HPDE6-E6E7 (cell line): ENCODE measurements around the gene MCRIP1.
A peak's percentile ranks its signal among the peaks of the same experiment; 100 is the strongest.

ENCODE experiments used
- DNase-seq: peaks from one replicate; pipeline ENCODE4 v3.0.0; 2011; ENCODE audit warnings: missing footprints; ENCODE audit errors: extremely low spot score

Gene MCRIP1

DNA sequence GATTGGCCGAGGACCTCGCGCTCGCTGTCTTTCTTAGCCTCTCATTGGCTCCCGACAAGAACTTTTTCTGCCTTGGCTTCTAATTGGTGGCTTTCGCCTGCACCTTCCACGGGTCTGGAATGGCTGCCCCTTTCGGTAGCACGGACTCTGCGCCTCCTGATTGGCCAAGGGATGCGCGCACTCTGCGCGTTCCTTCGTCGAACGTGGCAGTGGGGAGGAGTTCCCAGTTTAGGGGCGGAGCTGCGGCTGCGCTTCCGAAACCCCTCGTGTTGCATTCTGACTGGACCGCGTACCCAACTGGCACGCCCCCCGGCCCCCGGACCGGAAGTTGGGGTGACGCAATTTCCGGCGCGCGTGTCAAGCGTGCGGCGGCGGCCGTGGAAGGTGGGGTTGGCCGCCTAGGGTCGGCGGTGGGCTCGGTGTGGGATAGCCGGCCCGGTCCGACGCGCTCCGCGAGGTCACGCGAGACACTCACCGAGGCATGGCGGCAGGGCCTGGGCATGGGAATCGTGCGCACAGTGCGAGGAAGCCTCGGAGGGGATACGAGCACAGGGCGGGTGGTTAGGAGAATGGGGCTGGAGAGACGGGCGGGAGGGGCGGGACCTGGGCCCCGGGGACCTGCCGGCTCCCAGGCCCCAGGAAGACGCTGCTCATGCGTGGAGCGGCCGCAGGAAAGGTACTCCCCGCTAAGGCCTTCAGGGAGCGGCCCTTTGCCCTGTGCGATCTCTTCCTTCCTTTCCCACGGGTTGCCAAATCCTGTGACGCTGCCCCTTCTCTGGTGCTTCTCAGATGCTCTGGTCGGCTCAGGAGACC, 27.9 kb upstream of the MCRIP1 start:
- peak; percentile 100 for DNase-seq

GRCh38 chr17:81859906-81860755, 27.0 kb upstream of the MCRIP1 start, which contains the start of gene P4HB:
P4HB (minus strand) TSS chr17:81860535; CDS start chr17:81860471, 64 bp downstream.
- DNase-seq, result no peak

GRCh38 chr17:81858967-81859905, 26.1 kb upstream of the MCRIP1 start:
- no peak for DNase-seq

GRCh38 chr17:81858170-81858966, 25.3 kb upstream of the MCRIP1 start:
- no peak for DNase-seq

- no peak for DNase-seq
Observed at GRCh38 chr17:81854974-81855774, 22.1 kb upstream of the MCRIP1 start.

DNA sequence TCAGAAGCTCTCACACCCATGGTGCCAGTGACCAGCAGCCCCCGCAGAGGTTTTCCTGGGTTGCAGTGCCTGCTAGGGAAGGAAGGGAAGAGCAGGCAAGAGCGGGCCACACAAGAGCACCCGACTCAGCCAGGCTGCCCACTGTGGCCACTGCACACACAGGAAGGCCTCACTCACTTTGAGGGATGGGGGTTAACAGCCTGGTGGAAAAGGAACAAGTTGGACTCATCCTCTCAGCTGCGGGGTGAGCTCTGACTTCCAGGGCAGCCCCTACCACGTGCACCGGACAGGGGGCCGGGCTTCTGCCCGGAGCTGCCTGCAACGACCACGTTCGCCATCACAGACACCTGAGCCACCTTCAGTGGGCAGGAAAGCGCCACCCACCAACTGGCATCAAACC, 19.1 kb upstream of the MCRIP1 start:
- no peak for DNase-seq

GRCh38 chr17:81851423-81851822, 18.3 kb upstream of the MCRIP1 start:
- no peak for DNase-seq

DNA sequence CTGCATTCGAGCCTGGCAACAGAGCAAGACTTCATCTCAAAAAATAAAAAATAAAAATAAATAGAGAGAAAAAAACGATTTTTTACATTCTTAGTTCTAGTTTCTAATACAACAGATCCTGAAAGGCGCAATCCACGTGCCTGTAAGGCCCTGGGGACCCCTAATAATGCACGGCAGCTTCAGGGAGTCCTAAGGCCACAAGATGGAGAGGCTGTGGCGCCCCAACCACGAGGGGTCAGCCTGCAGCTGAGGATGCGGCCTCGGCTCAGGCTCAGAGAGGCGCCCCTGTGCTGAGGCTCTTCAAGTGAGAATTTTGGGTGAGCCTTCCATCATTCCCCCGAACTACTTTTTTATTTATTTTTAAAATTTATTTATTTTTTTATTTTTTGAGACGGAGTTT, 16.4 kb upstream of the MCRIP1 start:
- no peak for DNase-seq

GRCh38 chr17:81846743-81847689, 13.9 kb upstream of the MCRIP1 start:
- DNase-seq, result no peak

DNA sequence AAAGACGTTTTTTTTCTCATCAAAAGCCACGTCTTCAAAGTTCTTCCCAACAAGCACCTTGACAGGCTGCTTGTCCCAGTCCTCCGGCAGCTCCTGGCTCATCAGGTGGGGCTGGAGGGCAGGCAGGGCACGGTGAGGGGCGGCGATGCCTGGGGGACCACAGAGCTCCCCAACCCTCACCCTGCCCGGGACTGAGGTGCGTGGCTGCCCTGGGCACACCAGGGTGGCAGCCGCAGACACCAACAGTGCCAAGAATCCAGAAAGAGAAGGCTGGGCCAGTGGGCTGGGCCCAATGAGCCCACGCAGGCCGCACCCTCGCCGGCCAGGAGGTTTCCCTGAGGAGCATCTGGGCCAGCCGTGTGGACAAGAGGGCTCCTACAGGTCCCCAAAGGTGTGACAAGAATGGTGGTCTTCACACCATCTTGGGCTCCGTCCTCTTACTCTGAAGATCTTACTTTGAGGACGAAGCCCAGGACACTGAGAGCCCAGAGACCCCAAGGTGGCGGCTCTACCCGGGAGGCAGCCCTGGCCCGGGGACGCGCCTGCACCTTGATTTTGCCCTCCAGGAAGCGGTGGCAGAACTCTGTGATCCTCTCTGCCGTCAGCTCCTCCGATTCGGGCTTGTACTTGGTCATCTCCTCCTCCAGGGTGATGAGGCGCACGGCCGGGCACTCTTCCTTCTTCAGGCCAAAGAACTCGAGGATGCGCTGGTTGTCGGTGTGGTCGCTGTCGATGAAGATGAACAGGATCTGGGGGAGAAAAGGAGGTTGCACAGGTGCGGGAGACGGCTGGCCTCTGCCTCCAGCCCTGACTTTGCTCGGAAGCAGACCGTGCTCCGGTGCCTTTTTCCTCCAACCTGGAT, 13.0 kb upstream of the MCRIP1 start:
- DNase-seq, result no peak

DNA sequence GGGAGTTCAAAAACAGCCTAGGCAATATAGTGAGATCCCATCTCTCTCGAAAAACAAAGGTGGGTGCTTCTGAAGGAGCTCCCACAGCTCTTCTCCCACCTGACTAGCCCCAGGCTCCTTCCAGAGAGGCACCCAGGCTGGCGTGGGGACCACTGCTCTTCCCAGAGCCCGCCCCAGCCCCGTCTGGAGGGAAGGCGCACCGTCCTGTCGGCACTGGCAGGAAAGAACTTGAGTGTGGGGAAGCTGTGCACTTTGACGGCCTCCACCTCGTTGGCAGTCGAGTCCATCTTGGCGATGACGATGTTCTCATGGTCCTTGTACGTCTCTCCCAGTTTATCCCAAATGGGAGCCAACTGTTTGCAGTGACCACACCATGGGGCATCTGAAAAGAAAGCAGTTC, 12.3 kb upstream of the MCRIP1 start:
- DNase-seq, result no peak

GRCh38 chr17:81844887-81845286, 11.8 kb upstream of the MCRIP1 start:
- no peak for DNase-seq

DNA sequence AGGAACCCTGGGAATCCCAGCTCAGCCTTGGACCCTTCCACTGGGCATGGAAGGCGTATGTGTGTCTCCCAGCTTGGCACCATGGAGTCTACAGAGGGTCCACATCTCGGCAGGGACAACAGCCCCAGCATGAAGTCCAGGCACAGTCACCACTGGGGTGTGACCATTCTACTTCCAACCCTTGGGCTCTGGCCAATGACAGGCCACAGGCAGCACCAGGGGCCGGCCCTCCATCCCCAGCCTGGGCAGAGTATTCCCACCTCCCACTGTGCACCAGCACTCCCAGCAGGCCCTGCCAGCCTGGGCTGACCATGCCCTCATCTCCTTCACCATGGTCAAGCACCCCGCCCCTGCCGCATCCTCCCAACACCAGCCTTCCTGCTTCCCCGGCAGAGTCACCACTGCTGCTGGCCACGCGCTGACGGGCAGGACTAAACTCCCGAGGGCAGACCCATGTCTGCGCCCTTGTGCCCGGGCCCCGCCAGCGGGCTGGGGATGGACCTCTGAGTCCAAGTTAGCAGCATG, 11.3 kb upstream of the MCRIP1 start:
- no peak for DNase-seq

DNA sequence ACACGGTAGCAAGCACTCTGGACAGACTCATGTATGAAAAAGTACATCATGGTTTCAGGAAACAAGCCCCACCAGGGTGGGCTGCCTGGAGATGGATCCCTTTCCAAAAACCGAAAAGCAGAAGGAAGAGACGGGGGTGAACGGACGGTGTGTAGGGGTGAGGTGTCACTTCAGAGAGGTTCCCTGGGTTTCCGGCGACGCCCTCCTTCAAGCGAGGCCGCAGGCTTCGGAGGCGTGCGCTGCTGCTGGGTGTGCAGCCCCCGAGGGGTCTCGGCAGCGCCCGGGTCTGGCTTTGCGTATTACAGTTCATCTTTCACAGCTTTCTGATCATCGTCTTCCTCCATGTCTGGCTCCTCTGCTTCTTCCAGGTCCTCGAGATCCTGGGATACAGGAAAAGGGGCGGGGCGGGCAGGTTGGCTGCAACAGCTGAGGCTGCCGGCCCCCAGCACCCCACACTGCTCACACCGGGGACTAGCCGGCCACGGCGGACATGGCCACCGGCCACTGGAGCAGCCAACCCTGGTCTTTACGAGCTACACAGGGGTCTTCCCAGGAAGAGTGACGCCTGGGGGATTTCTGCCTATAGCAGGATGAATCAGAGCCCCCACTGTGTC, 10.7 kb upstream of the MCRIP1 start:
- DNase-seq, result no peak

- DNase-seq, result no peak
Observed at GRCh38 chr17:81842725-81843504, 9.8 kb upstream of the MCRIP1 start.

DNA sequence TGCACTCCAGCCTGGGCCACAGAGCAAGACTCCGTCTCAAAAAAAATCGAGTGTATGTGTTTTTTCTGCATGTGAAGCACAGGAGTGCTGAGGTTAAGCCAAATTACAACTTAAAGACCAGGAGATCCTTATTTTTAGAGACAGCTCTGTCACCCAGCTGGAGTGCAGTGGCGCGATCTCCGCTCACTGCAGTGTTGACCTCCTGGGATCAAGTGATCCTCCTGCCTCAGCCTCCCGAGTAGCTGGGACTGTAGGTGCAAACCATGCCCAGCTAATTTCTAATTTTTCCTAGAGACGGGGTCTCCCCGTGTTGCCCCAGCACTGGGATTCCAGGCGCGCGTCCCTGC, 9.3 kb upstream of the MCRIP1 start:
- no peak for DNase-seq

GRCh38 chr17:81841866-81842265, 8.8 kb upstream of the MCRIP1 start:
- no peak for DNase-seq
